H9 (cell line): Measurements from ENCODE around the gene IKZF1. TPM values are rescaled to one million over a fixed set of nuclear protein-coding genes. Genes with fewer than 3 reads are reported as not detected.

Experiments
- DNase-seq: peaks from one replicate; pipeline ENCODE4 v3.0.0-alpha.2; 2017
- H2AFZ ChIP-seq: one replicate; pipeline ENCODE4 v1.6.1; 2013; ENCODE audit warnings: mild to moderate bottlenecking, low read length, control low read depth, moderate library complexity
- H2AK5ac ChIP-seq: 2 replicates; pipeline ENCODE4 v1.6.1; 2013; ENCODE audit warnings: low read length, control low read depth, mixed read lengths; ENCODE audit not compliant: insufficient read length
- H2BK120ac ChIP-seq: one replicate; pipeline ENCODE4 v1.6.1; 2013; ENCODE audit warnings: low read depth, mild to moderate bottlenecking, low read length, control low read depth, inconsistent platforms; ENCODE audit not compliant: poor library complexity, severe bottlenecking
- H2BK12ac ChIP-seq: 2 replicates; pipeline ENCODE4 v1.6.1; 2013; ENCODE audit warnings: low read length, control low read depth, mixed read lengths, low read depth; ENCODE audit not compliant: insufficient read length
- H2BK15ac ChIP-seq: 2 replicates; pipeline ENCODE4 v1.6.1; 2013; ENCODE audit warnings: low read depth, low read length, control low read depth
- H2BK20ac ChIP-seq: one replicate; pipeline ENCODE4 v1.6.1; 2013; ENCODE audit warnings: low read depth, mild to moderate bottlenecking, low read length, control low read depth, inconsistent platforms; ENCODE audit not compliant: poor library complexity, severe bottlenecking
- H2BK5ac ChIP-seq: 2 replicates; pipeline ENCODE4 v1.6.1; 2013; ENCODE audit warnings: low read length, control low read depth, mixed read lengths; ENCODE audit not compliant: insufficient read length
- H3K14ac ChIP-seq: 2 replicates; pipeline ENCODE4 v1.6.1; 2013; ENCODE audit warnings: low read length, control low read depth; ENCODE audit not compliant: insufficient read depth
- H3K18ac ChIP-seq: 2 replicates; pipeline ENCODE4 v1.6.1; 2013; ENCODE audit warnings: low read depth, mild to moderate bottlenecking, mixed read lengths, low read length, control low read depth; ENCODE audit not compliant: insufficient read length
- H3K23ac ChIP-seq: 2 replicates; pipeline ENCODE4 v1.6.1; 2013; ENCODE audit warnings: low read length, control low read depth, mixed read lengths, low read depth; ENCODE audit not compliant: insufficient read length
- H3K23me2 ChIP-seq: 2 replicates; pipeline ENCODE4 v1.6.1; 2013; ENCODE audit warnings: low read depth, mild to moderate bottlenecking, mixed read lengths, low read length, control low read depth; ENCODE audit not compliant: insufficient read length, poor library complexity, severe bottlenecking
- H3K27ac ChIP-seq: 2 replicates; pipeline ENCODE4 v1.5.1; 2013; ENCODE audit warnings: low read length, control low read depth, mixed read lengths, low read depth; ENCODE audit not compliant: insufficient read length
- H3K27me3 ChIP-seq: 2 replicates; pipeline ENCODE4 v1.6.1; 2013; ENCODE audit warnings: low read length, control low read depth, inconsistent platforms; ENCODE audit not compliant: insufficient read depth
- H3K4ac ChIP-seq: 2 replicates; pipeline ENCODE4 v1.6.1; 2013; ENCODE audit warnings: low read depth, mild to moderate bottlenecking, control low read depth, inconsistent platforms, low read length, moderate library complexity
- H3K4me1 ChIP-seq: 2 replicates; pipeline ENCODE4 v1.6.1; 2013; ENCODE audit warnings: low read length, control low read depth, inconsistent platforms; ENCODE audit not compliant: insufficient read depth
- H3K4me2 ChIP-seq: 2 replicates; pipeline ENCODE4 v1.6.1; 2013; ENCODE audit warnings: low read length, control low read depth, mixed read lengths; ENCODE audit not compliant: insufficient read length, insufficient read depth
- H3K56ac ChIP-seq: 2 replicates; pipeline ENCODE4 v1.6.1; 2013; ENCODE audit warnings: low read depth, mild to moderate bottlenecking, mixed read lengths, low read length, control low read depth; ENCODE audit not compliant: insufficient read length
- H3K79me1 ChIP-seq: 2 replicates; pipeline ENCODE4 v1.6.1; 2013; ENCODE audit warnings: low read depth, mild to moderate bottlenecking, moderate library complexity, low read length, control low read depth, inconsistent platforms; ENCODE audit not compliant: insufficient read depth, poor library complexity, severe bottlenecking
- H3K79me2 ChIP-seq: 2 replicates; pipeline ENCODE4 v1.6.1; 2013; ENCODE audit warnings: low read length, control low read depth, inconsistent platforms; ENCODE audit not compliant: insufficient read depth
- H3K9ac ChIP-seq: 2 replicates; pipeline ENCODE4 v1.6.1; 2013; ENCODE audit warnings: low read length, control low read depth, mixed read lengths; ENCODE audit not compliant: insufficient read length; ENCODE audit errors: extremely low read depth
- H3K9me3 ChIP-seq: one replicate; pipeline ENCODE4 v1.6.1; 2013; ENCODE audit warnings: low read depth, low read length, inconsistent platforms; ENCODE audit not compliant: control insufficient read depth
- H3T11ph ChIP-seq: one replicate; pipeline ENCODE4 v1.6.1; 2013; ENCODE audit warnings: mild to moderate bottlenecking, low read length, control low read depth, inconsistent platforms
- H4K20me1 ChIP-seq: one replicate; pipeline ENCODE4 v1.6.1; 2013; ENCODE audit not compliant: control insufficient read depth, insufficient read length, insufficient read depth
- H4K5ac ChIP-seq: 2 replicates; pipeline ENCODE4 v1.6.1; 2013; ENCODE audit warnings: low read depth, mild to moderate bottlenecking, mixed read lengths, low read length, control low read depth; ENCODE audit not compliant: insufficient read length
- H4K8ac ChIP-seq: replicated peaks from 2 replicates; pipeline ENCODE4 v1.6.1; 2013; ENCODE audit warnings: low read length, control low read depth, mixed read lengths, low read depth; ENCODE audit not compliant: insufficient read length
- H4K91ac ChIP-seq: 2 replicates; pipeline ENCODE4 v1.6.1; 2013; ENCODE audit warnings: low read depth, mild to moderate bottlenecking, moderate library complexity, mixed read lengths, low read length, control low read depth; ENCODE audit not compliant: insufficient read length
- H3K27ac Mint-ChIP-seq, 3 experiments: 2 replicates in 2 of 3; 3 replicates in 1 of 3; pipeline ENCODE4 v1.8.0; 2020 to 2021; ENCODE audit warnings: mixed read lengths in 3 of 3, mild to moderate bottlenecking in 1 of 3, moderate library complexity in 1 of 3
- H3K27me3 Mint-ChIP-seq: 2 replicates; pipeline ENCODE4 v1.8.0; 2021; ENCODE audit warnings: low read depth, mild to moderate bottlenecking, moderate library complexity, mixed read lengths
- H3K36me3 Mint-ChIP-seq, 3 experiments: 2 replicates in 2 of 3; 3 replicates in 1 of 3; pipeline ENCODE4 v1.8.0; 2020 to 2021; ENCODE audit warnings: low read depth in 3 of 3, mixed read lengths in 3 of 3; ENCODE audit not compliant: insufficient read depth in 1 of 3
- H3K4me1 Mint-ChIP-seq, 2 experiments: 2 replicates each; pipeline ENCODE4 v1.8.0; 2020; ENCODE audit warnings: mixed read lengths in 2 of 2
- H3K4me3 Mint-ChIP-seq, 2 experiments: 2 replicates in 1 of 2; 3 replicates in 1 of 2; pipeline ENCODE4 v1.8.0; 2020 to 2021; ENCODE audit warnings: mild to moderate bottlenecking in 2 of 2, mixed read lengths in 2 of 2, moderate library complexity in 1 of 2
- H3K9me3 Mint-ChIP-seq, 2 experiments: 2 replicates in 1 of 2; 3 replicates in 1 of 2; pipeline ENCODE4 v1.8.0; 2020; ENCODE audit warnings: mild to moderate bottlenecking in 2 of 2, mixed read lengths in 2 of 2, moderate library complexity in 1 of 2
- CTCF ChIP-seq: fragments of 200-600 bp; sonication (generic); conservative IDR thresholded peaks from 3 replicates; pipeline ENCODE4 v1.8.0; 2021; ENCODE audit warnings: antibody characterized with exemption, mild to moderate bottlenecking
- WGBS: extraction: QIAGEN DNeasy Blood & Tissue Kit; methylation state at CpG from one replicate; pipeline ENCODE4 v1.1.7; 2013; ENCODE audit warnings: missing lambda C conversion rate, low lambda C conversion rate, mixed read lengths; ENCODE audit not compliant: insufficient read length; ENCODE audit errors: extremely low coverage; 5-methylcytosine and 5-hydroxymethylcytosine counted together
- total RNA-seq: library from RNA; stranded (reverse); gene quantifications from 2 replicates; pipeline ENCODE4 v1.2.1, GENCODE V29; 2021

IKZF1 gene
- total RNA-seq, 1 experiment from 2014 or later = 0.98 TPM

GRCh38 chr7:50449501-50449880 is 145.0 kb downstream of the IKZF1 start:
- no peak overlapping the region for H3K27ac Mint-ChIP-seq
- H3K9me3 Mint-ChIP-seq = no peaks in the 10 kb centered on the region
- TF ChIP-seq CTCF = no peak
- Histone ChIP-seq H3K9me3 (no peaks in the 10 kb centered on the region), H2AK5ac (no peak overlapping the region), H3T11ph (no peak overlapping the region), H3K9ac (no peak overlapping the region), H4K20me1 (no peaks in the 10 kb centered on the region), H3K18ac (no peak overlapping the region), H4K8ac (no peak overlapping the region), H3K79me2 (no peaks in the 10 kb centered on the region), H2BK120ac (no peak overlapping the region), H4K91ac (no peak overlapping the region), H3K23me2 (peaks cover 9% of the 10 kb centered on the region), H3K23ac (no peak overlapping the region), H2BK15ac (no peak overlapping the region), H4K5ac (no peak overlapping the region), H3K4ac (no peak overlapping the region), H3K27me3 (no peaks in the 10 kb centered on the region), H2AFZ (no peak overlapping the region), H3K56ac (no peak overlapping the region), H2BK5ac (no peak overlapping the region), H3K14ac (no peak overlapping the region), H3K27ac (no peak overlapping the region), H2BK20ac (no peak overlapping the region), H3K79me1 (no peaks in the 10 kb centered on the region), H3K4me1 (no peaks in the 10 kb centered on the region; the same call in 1 of the 2 replicates), H2BK12ac (no peak overlapping the region), H3K4me2 (peak overlapping the region; percentile 66)
- peaks cover 0 to 20% (median 20%) of the 10 kb centered on the region in 3 experiments; a peak in 5 of 7 replicates for H3K36me3 Mint-ChIP-seq
- H3K27me3 Mint-ChIP-seq = peaks cover 7% of the 10 kb centered on the region
- peaks cover 9 to 12% of the 10 kb centered on the region in 2 experiments for H3K4me1 Mint-ChIP-seq
- no peak for DNase-seq
- H3K4me3 Mint-ChIP-seq = peak overlapping the region; percentile 75 to 83
- WGBS = no CpG with 5 or more reads among the region's 5 CpGs
